Upper lobe of right lung (tissue), 1 donor: Measurements from ENCODE around the gene B4GALT3. TPM values are rescaled to one million over a fixed set of nuclear protein-coding genes. Genes with fewer than 3 reads are reported as not detected.

Experiments
- ATAC-seq: fragments of 200-7000 bp; cut with Tn5 transposase; one replicate; pipeline ENCODE4 v1.9.1; 2020; ENCODE audit warnings: mild to moderate bottlenecking, moderate library complexity
- DNase-seq: peaks from one replicate; pipeline ENCODE4 v3.0.0-alpha.2; 2020
- H3K27ac ChIP-seq: fragments of 200-600 bp; one replicate; pipeline ENCODE4 v1.8.0; 2022
- H3K27me3 ChIP-seq: fragments of 200-600 bp; one replicate; pipeline ENCODE4 v1.8.0; 2022; ENCODE audit warnings: mild to moderate bottlenecking
- H3K36me3 ChIP-seq: fragments of 200-600 bp; one replicate; pipeline ENCODE4 v1.8.0; 2022
- H3K4me1 ChIP-seq: fragments of 200-600 bp; one replicate; pipeline ENCODE4 v1.8.0; 2022
- H3K4me3 ChIP-seq: fragments of 200-600 bp; one replicate; pipeline ENCODE4 v1.8.0; 2022; ENCODE audit warnings: mild to moderate bottlenecking
- H3K9me3 ChIP-seq: fragments of 200-600 bp; one replicate; pipeline ENCODE4 v1.8.0; 2022
- intact Hi-C: fragments of 100-400 bp; cut with DNase I; formaldehyde crosslinking; loops from one replicate; pipeline ENCODE4 v1.11.0; 2022
- total RNA-seq: library from RNA; stranded (reverse); fragmentation: NEBNext Ultra II Directional; extraction: Animal tissue kit (Norgen Biotek cat#: 25700); gene quantifications from one replicate; pipeline ENCODE4 v1.2.1, GENCODE V29; 2021
- TF ChIP-seq, protein P1 (sequence below): fragments of 200-600 bp; IDR thresholded peaks from one replicate; pipeline ENCODE4 v1.8.0; 2022; ENCODE audit warnings: antibody characterized with exemption
- donor health status: DM: no; HTN: yes; CAD: no; lungs with severe emphysema.

The B4GALT3 gene
- total RNA-seq, 1 donor from 2014 or later = 35.7 TPM

DNA sequence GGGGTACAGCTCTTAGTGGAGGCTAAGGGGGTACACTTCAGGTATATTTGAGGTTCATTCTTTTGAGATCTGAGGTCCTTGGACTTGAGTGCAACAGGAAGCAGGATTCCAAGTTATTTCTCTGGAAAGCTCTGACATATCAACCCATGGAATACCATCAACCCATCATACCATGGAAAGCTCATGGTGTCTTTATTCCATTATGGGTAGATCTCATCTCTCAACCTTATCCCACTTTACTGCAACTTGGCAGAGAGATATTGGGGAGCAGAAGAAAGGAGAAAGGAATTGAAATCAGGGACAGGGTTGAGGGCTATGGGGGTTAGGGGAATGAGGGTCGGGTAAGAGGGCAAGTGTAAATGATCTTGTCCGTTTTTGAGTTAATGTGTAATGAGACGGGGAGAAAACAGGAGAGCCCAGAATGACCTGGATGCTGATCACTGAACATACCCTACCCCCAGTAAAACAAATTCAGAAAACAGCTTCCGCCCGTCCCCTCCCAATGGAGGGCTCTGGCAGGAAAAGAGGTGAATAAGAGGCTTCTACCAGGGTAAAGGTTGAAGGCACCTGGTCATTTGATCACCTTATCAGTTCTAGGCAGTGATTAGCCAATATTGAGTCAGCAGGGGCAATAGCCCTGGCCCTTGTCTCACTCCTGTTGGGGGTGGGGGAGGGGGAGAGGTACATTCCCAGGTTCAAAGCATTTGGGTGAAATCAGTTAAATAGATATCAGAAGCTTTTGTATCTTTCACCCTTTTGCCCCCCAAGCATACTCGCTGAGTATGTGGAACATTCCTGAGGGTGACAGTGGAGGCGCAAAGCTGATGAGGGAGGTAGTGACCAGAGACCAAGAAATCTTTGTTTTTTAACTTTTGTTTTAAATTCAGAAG is 46.7 kb upstream of the B4GALT3 start:
- Histone ChIP-seq H3K27ac (no peak overlapping the region), H3K4me3 (no peak overlapping the region), H3K36me3 (peaks cover 13% of the 10 kb centered on the region), H3K27me3 (no peaks in the 10 kb centered on the region), H3K4me1 (peaks cover 21% of the 10 kb centered on the region), H3K9me3 (no peaks in the 10 kb centered on the region)
- TF ChIP-seq, protein P1, sequence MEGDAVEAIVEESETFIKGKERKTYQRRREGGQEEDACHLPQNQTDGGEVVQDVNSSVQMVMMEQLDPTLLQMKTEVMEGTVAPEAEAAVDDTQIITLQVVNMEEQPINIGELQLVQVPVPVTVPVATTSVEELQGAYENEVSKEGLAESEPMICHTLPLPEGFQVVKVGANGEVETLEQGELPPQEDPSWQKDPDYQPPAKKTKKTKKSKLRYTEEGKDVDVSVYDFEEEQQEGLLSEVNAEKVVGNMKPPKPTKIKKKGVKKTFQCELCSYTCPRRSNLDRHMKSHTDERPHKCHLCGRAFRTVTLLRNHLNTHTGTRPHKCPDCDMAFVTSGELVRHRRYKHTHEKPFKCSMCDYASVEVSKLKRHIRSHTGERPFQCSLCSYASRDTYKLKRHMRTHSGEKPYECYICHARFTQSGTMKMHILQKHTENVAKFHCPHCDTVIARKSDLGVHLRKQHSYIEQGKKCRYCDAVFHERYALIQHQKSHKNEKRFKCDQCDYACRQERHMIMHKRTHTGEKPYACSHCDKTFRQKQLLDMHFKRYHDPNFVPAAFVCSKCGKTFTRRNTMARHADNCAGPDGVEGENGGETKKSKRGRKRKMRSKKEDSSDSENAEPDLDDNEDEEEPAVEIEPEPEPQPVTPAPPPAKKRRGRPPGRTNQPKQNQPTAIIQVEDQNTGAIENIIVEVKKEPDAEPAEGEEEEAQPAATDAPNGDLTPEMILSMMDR = no peak
- intact Hi-C loops = loop anchor here (10.0 kb wide), 1 partner anchor 161 kb away; no protein-coding TSS in a partner anchor
- no peak for DNase-seq
- ATAC-seq = no peak

DNA sequence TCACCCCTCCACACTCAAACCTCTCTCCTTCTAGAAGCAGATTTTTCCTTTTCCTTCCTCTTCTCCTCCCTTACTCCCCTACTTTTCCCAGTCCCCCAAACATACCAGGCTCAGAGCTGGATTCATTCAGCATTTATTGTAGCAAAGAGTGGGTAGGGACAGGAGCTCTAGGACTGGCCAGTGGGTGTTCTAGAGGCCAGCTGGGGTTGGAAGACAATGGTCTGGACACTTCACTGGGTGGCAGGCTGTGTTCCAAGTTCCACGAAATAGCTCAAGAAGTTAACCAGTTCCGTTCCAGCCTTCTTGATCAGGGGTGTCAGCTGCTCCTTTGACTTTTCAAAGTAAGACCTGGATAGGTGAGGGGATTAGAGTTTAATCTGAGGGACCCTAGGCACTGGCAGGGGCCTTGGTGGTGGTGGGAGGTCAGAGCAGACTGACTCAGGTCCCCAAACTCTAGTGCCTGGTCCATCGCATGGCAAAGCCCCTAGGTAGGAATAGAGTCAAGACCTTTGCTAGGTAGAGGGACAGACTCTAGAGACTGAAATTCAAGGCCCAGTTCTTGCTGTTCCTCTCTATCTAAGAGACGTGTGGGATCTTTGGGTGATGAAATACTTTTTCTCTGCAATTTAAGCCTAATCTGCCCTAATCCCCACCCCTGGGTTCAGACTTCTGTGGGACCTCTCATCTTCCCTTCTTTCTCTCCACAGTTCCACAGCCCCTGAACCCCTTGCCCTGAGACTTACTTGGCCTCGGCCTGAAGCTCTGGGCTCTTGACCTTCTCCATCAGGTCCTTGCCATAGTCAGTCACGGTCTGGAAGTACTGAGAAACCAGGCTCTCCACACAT is 45.1 kb upstream of the B4GALT3 start:
- no peaks in the 10 kb centered on the region for H3K27me3 ChIP-seq
- H3K4me3 ChIP-seq = no peak overlapping the region
- no peak for DNase-seq
- H3K4me1 ChIP-seq = peaks cover 17% of the 10 kb centered on the region
- no peak for ATAC-seq
- TF ChIP-seq, protein P1 = no peak
- H3K27ac ChIP-seq = no peak overlapping the region
- no peaks in the 10 kb centered on the region for H3K36me3 ChIP-seq
- intact Hi-C loops = loop anchor here (10.0 kb wide), 1 partner anchor 162 kb away; no protein-coding TSS in a partner anchor
- H3K9me3 ChIP-seq = no peaks in the 10 kb centered on the region

DNA sequence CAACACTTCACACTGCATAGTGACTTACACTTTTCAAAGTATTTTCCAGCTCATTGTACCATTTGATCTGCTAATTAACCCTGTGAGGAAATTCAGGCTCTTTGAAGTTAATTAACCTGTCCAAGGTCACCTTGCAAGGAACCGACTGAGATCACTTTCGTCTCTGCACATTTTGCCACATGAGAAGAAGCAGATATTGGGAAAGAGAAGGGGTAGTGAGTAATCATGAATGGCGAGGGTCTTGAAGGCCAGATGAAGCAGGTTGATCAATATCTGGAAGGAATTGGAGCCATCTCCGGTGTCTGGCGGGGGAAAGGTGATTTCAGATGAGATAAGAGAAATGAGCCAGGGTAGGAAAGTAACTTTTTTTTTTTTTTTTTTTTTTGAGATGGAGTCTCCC is 42.7 kb upstream of the B4GALT3 start:
- TF ChIP-seq, protein P1 = no peak
- intact Hi-C loops = loop anchor here (10.0 kb wide), 1 partner anchor 165 kb away; no protein-coding TSS in a partner anchor
- peaks cover 4% of the 10 kb centered on the region for H3K36me3 ChIP-seq
- H3K4me3 ChIP-seq = no peak overlapping the region
- H3K9me3 ChIP-seq = no peaks in the 10 kb centered on the region
- DNase-seq (no peak), ATAC-seq (no peak)
- H3K4me1 ChIP-seq = peaks cover 2% of the 10 kb centered on the region
- H3K27me3 ChIP-seq = no peaks in the 10 kb centered on the region
- no peak overlapping the region for H3K27ac ChIP-seq

DNA sequence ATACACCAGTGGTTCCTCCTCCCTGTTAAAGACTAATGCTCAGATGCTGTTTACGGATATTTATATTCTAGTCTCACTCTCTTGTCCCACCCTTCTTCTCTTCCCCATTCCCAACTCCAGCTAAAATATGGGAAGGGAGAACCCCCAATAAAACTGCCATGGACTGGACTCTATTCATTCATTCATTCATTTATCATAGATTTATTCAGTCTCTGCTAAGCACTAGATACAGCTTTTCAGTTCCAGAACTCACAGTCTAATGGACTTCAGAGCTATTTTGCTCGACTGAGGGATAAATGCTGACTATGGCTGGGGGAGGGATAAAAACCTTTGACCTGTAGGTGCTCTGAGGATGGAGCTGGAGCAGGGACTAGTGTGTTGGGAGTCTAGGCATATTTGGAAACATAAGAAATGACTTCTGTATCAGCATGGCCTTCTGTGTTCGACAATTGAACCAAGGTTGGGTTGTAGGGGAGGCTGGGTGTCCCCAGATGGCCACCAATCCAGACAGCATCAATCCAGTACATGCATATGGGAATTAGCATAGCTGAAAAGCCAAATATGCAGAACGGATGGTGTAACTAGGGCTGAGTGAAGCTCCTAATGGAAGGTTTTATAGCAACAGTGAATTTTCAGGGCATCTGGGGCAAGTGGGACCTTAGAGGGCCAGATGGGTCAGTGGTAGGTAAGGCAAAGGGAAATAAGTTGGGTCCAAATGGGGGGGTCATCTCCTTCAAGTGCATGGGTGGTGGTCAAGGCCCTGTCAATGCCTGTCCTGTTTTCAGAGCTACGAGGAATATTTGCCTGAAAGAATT is 42.0 kb upstream of the B4GALT3 start:
- no peaks in the 10 kb centered on the region for H3K27me3 ChIP-seq
- peaks cover 11% of the 10 kb centered on the region for H3K36me3 ChIP-seq
- H3K4me1 ChIP-seq = no peaks in the 10 kb centered on the region
- H3K9me3 ChIP-seq = no peaks in the 10 kb centered on the region
- DNase-seq = no peak
- no peak overlapping the region for H3K4me3 ChIP-seq
- no peak for ATAC-seq
- no peak overlapping the region for H3K27ac ChIP-seq
- TF ChIP-seq, protein P1 = no peak
- intact Hi-C loops = no loop called here
